Suppressor macrophage (primary cell): ENCODE measurements around the gene ASPG.

Experiments used
- DNase-seq, 4 experiments: peaks; one replicate each; pipeline ENCODE4 v3.0.0-alpha.2; 2020 to 2022

Gene ASPG

DNA sequence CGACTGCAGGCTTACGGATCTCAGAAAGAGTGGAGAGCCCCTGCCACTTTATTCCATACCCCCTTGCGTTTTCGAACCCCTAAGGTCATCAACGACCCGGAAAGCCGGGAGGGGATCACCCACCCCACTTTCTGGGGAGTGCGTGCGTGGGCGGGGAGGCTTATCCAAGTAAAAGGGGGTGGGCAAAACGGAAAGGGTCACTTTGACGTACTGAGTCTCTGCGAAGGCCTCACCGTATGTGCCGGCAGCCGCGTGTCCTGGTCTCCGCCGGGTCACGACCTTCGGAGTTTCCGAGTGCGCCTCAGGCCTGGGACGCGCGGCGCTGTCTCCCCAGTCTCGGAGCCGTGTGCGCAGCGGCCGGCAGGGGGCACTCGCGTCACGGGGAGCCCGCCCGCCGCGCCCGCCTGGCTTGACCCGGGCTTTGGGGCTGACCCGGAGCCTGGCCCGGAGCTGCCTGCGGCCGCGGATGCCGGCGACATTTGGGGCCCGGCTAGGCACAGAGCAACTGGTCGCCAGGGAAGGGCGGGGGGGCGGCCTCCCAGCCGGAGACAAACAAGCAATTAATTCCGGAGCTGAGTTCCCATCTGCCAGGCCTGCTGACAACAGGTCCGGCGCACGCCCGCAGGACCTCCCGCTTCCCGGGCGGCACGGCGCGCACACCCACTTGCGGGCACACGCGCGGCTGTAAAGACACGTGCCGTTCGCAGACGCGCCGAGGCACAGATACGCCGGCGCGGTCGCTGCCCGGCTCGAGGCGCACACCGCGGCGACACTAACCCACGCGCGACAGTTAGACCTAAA lies 52.0 kb downstream of the ASPG start:
- peak; percentile 71 to 90 (median 84) for DNase-seq

DNA sequence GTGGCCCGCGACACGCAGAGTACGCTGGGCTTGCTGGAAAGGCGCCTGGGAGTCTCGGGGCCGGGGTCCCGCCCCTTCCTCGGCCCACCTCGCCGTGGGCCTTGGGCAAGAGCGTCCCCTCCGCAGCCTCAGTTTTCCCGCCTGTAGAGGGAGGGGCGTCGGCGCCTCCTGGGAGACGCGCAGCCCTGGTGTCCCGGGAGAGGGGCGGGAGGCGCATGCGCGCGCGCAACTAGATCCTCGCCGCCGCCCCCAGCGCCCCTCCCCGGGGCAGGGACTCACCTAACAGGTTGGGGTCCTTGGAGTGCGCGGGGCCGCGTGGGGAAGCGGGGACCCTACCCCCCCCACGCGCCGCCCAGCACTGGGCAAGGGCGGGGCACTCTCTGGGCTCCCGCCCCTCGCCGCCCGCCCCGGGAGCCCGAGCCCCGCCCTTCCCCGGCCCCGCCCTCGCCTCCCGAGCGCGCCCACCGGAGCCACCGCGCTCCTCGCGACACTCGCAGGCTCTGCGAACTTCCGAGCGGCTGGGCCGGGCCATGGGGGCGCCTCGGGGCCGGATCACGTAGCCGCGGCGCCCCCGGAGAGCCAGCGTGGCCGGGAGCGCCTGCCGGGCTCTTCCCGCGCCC lies 52.7 kb downstream of the ASPG start, which contains the start of gene KIF26A:
Gene KIF26A, plus strand, starts transcription at position 490 of the 620 bp plus-strand sequence. CDS start 136 bp downstream, outside the sequence.
- peak in 1 of 4 experiments; percentile 36 for DNase-seq

- DNase-seq: peak in 1 of 4 experiments; percentile 2
Measured at GRCh38 chr14:104138718-104139459, 53.4 kb downstream of the ASPG start.

DNA sequence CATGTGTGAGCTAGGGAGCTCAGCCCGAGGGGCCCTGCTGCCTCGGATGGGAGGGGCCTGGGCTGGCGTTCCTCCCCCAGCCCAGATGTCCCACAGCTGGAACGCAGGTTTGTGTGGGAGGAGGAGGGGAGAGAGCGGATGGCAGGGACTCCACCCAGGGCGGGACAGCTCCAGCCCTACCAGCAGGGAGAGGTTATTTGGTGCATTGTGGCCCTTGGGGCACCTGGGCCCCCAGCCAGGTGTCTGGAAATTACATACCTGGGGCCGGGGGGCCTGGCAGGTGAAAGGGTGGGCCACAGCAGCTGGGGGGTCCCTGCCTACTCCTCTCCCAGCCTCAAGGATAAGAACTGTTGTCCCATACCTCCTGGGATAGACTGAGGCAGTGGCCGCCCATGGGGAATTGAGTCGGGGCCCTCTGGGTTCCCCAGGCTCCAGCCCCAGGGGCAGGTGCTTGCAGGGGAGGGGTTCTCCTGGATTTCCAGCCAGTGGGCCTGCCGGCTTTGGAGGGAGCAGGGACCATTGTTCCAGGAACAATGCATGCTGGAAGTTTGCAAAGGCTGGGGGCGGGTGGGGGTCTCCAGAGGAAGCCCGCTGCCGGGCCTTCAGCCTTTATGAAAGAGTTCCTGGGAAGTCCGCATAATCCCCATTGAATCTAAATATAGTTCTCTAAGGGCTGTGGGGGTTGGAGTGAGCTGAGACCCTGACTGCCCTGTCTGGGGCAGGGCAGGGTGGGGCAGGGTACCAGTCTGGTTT lies 54.1 kb downstream of the ASPG start:
- DNase-seq: no peak

- DNase-seq: no peak
Measured at GRCh38 chr14:104140213-104140462, 54.6 kb downstream of the ASPG start.

DNA sequence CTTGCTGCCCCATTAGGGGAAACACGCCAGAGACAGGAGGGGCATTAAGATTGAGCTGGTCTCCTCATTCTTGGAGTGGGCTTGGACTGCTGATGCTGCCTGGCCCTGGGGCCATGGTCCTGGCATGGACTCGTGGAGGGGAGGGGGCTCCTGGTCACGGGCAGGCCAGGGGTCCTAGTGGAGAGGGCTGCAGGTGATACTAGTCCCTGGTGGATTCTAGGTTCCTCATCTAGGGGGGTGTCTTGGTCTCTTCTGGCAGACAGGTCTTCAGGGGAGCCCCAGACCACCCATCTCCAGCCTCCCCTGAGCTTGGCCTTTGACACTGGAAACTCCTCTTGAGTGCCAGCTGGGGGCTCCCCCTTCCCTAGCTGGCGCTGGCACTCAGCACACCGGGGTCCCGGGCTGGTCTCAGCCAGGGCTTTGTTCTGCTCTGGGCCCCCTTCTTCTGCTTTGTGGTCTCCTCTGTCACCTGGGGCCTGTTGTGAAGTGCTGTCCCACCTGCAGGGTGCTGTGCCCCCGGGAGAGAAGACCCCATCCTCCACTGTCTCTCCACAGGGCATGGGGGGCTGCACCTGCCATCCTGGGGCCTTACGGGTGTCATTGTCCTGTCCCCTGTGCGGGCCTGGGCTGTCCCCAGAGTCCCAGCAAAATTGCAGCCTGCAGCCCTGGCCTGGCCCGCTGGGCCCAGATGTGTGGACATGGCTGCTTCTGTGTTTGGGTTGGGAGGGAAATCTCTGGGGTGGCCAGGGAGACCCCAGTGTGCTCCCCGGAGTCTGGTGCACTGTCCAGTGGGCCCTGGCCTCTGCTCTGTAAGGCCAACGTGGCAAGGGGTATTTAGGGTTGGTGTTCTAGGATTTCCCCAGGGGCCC lies 55.2 kb downstream of the ASPG start:
- no peak for DNase-seq

DNA sequence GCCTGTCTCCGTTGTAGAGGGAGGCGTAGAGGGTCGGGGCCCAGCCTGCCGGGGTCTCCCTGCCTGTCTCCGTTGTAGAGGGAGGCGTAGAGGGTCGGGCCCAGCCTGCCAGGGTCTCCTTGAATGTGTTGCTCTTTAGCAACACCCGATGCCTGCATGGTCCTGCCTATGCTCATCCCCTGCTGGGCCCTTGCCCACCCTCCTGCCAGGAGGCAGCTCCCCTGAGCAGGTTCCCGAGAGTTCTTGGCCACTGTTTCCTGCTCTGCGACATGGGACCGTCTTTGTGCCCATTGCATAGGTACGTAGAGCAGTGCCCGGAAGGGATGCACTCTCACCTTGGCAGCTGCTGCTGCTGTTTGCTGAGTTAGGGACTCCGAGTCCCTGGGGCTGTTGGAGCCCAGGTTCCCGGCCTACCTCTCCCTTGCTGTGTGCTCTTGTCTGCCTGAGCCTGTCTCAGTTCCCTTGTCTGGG lies 56.2 kb downstream of the ASPG start:
- no peak for DNase-seq

DNA sequence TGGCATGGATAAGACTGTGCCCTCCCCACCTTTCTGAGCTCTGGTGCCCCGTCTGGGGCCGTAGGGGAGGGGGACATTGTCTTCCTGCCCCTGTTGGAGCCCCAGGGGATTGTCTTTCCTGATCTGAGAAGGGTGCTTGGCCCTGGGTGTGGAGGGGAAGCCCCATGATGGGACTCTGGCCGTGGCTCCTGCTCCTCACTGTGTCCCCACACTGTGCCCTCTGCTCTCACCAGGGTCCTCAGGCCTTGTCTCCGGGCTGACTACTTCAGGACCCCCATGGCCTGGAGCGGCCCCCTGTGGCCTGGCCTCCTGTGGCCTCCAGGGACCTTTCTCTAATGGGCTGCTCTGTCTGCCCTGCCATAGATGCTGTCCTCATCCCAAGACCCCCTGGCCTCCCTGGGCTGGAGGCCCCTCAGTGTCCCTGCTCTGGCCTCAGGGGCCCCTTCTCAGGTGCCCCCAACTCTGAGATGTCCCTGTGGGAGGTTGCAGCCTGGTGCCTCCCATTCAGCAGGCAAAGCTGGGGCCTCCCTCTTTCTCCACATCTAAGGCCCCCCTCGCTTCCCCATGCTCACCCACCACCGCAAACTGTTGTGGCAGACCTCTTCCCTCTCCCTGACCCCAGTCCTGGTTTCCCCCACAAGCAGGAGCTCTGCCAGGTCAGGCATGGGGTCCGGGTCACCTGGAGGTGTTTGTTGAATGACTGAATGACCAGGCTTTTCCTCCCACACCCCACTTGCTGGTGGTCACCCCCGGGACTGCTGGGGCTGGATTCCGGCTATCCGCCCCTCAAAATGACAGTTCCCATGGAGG lies 56.8 kb downstream of the ASPG start:
- DNase-seq: no peak

GRCh38 chr14:104142946-104143470 lies 57.5 kb downstream of the ASPG start:
- no peak for DNase-seq

DNA sequence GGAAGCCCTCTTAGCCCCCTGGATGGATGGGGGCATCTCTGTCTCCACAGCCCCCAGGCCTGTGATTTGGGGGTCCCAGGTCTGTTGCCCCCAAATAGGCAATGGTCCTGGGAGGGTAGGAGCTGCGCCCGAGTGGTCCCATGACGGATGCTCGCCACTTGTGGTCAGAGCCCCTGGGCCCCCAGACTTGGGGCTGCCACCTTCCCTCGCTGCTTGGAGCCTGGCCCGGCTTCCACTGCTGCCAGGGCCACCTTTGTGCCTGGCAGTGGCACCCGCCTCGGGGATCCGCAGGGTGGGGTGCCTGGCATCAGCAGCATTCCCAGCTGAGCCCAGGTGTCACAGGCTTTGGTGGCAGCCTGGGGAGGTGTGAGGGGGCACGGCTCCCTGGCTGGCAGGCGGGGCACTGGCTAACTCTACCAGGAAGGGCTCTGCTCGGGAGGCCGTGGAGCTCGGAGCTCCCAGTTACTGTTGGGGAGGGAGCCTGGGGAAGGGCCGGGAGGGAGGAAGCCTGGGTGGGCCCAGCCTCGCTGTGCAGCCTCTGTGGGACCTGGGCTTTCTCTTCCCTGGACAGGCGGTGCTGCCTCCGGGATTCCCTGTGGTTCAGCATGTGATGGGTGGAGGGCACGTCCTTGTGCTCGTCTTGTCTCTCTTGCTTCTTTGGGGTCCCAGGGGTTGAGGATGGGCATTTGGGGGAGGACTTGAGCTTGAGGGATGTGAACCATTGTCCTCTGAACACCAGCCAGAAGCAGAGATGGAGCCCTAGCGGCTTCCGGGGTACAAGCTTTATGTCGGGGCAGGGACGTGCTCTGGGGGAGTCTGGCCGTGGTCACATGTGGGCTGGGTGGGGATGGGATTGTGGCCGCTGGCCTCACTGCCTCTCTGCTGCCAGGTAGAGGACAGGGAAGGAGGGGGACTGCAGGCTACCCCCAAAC lies 58.3 kb downstream of the ASPG start:
- DNase-seq: no peak

DNA sequence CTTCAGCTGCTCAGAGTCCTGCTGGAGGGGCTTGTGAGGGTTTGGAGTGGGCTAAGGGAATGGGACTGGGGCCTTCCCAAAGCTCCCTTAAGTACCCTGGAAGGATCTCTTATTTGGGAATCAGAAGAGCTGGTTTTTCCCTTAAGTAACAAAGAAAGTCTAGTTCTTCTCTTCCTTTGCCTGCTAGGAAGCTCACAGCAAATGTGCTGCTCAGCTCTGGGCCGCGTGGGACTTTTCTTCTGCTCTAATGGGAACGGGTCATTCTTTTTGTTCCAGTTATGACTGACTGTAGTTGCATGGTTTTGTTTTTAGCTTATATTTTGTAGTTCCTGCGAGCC lies 58.9 kb downstream of the ASPG start:
- DNase-seq: no peak

DNA sequence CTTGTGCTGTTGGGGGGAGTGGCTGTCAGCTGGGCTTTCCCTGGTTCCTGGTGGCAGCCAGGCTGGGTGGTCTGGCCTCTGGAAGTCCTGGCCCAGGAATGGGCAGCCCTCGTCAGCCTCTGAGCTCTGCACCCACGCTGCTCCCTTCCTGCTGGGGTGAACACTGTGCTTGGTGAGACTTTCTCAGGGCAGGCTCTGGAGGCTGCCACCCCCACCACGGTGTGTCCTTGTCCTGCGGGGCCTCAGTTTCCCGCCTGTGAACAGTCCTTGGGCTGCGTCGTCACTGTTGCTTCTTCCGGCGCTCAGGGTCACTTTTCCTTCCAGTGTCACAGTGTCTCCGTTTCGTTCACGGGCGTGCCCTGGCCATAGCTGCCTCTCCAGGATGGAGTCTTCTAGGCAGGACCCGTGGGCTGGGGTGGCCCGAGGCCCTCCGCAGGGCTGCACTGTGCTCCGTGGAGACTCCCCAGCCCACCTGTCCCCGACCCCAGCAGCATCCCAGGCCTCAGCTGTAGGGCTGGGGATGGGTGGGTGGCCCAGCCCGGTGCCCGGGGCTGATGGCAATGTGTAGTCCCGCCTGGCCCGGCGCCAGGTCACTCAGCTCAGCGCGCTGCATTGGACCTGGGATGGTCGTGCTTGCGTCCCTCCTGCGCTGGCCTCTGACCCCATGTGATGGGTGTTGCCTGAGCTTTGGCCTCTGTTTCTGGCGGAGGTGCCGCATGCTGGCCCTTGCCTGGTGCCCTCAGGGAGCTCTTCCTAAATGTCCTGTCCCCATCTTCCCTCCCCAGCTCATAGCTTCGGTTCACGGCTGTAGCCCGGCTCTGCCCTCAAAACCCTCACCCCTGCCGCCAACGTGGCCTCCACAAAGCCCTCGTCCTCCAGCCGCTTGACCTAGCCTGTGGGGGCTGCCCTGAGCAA lies 59.7 kb downstream of the ASPG start:
- no peak for DNase-seq

DNA sequence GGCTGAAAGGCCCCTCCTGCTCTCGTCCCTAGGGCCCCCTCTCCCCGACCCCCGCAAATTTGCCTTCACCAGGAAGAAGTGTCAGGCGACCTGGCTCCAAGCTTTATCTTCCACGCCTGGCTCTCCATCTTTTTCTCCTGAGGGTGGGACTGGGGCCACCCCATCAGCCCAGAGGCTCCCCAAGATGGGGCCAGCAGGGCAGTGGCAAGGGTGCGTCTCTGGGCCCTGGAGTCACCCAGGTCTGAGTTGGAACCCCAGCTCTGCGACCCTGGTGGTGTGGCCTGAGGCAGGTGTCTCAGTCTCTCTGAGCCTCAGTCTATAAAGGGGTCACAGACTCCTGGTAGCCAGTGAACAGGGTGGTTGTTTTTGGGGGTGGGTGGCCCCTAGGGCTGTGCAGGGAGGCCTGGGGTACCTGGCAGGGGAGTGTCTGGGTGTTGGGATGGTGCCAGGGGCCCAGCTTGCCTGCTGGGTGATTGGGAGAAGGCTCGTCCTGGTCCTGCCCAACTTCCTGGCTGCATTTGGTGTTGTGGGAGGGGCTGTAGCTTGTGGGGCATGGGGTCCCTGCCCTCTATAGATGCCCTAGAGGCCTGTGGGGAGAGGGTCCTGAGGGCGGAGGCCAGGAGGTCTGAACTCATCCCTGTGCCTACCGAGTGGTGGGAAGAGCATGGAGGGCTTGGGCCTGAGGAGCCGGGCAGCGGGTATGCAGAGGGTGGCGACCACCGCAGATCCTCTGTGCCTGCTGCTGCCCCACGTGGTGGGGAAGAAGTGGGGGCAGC lies 60.5 kb downstream of the ASPG start:
- no peak for DNase-seq

DNA sequence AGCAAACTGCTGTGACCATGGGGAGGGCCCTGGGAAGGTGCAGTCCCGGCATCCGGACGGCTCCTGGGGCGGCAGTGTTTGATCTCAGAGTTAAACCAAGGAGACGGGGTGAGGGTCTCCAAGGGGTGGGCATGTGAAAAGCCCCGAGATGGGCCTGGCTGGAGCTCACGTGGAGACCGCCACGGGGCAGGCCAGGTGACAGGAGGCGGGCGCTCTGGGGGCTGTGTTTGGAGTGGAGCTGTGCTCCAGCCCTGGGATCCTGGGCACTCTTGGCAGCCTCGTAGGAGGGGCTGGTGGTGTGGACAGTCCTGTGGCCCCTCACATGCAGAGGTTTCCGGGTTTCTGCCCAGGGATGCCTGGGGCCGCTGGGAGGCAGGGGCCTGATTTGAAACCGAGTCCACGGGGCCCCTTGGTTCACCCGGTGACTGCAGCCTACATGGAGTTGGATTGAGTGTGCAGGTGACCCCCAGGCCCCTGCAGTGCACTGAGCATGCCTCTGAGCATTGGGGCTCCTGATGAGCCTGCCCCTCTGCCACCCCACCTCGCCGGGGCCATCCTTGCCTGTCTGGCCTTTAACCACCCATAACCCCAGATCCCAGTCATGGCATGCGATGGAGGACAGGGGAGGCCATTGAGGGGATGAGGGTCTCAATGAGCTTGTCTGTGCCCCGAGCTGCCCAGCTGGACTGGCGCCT lies 61.3 kb downstream of the ASPG start:
- no peak for DNase-seq

DNA sequence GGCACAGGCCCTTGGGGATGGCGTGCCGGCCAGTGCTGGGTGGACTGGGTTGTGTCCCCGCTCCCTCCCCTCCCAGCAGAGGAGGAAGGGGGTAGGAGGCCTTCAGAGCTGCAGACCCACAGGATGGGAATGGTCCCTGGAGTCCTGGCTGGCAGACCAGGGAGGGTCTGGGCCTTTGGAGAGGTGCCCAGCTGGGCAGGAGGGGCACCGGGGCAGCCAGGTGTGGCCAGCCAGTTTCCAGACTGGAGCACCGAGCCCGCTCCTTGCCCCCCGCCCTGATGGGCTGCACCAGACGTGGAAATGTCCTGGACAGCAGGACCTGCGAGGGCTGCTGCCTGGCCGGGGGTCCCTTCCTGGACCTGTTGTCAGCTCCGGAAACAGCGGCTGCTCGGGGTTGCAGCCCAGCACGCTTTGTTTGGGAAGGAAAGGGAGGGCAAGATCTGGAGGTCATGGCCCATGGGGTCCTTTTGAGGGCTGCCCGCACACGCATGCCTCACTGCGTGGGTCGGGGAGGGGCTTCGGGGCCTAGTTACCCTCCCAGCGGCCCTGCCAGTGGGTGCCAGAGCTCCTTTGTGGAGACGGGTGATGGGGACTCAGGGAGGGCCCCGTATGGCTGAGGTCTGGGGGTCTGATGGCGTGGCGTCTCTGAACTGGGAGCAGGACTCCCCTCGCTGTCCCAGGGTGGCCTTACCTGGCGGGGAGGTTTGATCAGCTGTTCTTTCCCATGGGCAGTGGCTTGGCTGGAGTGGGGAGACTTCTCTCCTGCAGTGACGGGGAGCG lies 62.0 kb downstream of the ASPG start:
- no peak for DNase-seq
